GM12891 (cell line): ENCODE data around the gene GGCX.
"Not testable (repeated sequence)": the region's sequence is repeated elsewhere in the genome, so short reads cannot be mapped to it uniquely, and the experiment has no call there.

Experiments
- DNase-seq: peaks from one replicate; pipeline ENCODE4 v3.0.0; 2011; ENCODE audit warnings: low spot score; ENCODE audit not compliant: insufficient read length
- FAIRE-seq: peaks from 2 replicates; lab custom pipeline; 2011; peaks lifted over from hg19 to GRCh38; lab: Jason Lieb, UNC
- PAX5 ChIP-seq: IDR thresholded peaks from 2 replicates; pipeline ENCODE4 v1.6.1; 2011; ENCODE audit warnings: low read length, moderate library complexity, mild to moderate bottlenecking; ENCODE audit not compliant: insufficient read depth, severe bottlenecking
- POLR2A ChIP-seq: IDR thresholded peaks from 2 replicates; pipeline ENCODE4 v1.6.1; 2011; ENCODE audit warnings: low read depth, low read length, control low read depth
- POLR2AphosphoS5 ChIP-seq: IDR thresholded peaks from 2 replicates; pipeline ENCODE4 v1.6.1; 2011; ENCODE audit warnings: low read depth, low read length, control low read depth
- POU2F2 ChIP-seq: IDR thresholded peaks from 2 replicates; pipeline ENCODE4 v1.6.1; 2011; ENCODE audit warnings: low read depth, mild to moderate bottlenecking, control low read depth, low read length, moderate library complexity
- SPI1 ChIP-seq: IDR thresholded peaks from 2 replicates; pipeline ENCODE4 v1.6.1; 2011; ENCODE audit warnings: low read depth, low read length, control low read depth
- TAF1 ChIP-seq: IDR thresholded peaks from 2 replicates; pipeline ENCODE4 v1.6.1; 2011; ENCODE audit warnings: low read depth, low read length, control low read depth

The GGCX gene

GRCh38 chr2:85564144-85564563 is 2.9 kb upstream of the GGCX start:
- TF ChIP-seq SPI1 = peak; percentile 96
- no peak for TF ChIP-seq POLR2A

GRCh38 chr2:85560812-85561279 is 447 bp downstream of the GGCX start:
- no peak for DNase-seq
- TF ChIP-seq POLR2A (no peak), SPI1 (no peak), PAX5 (no peak), POLR2AphosphoS5 (no peak), POU2F2 (no peak), TAF1 (no peak)
- FAIRE-seq = no peak

More at GRCh38 chr2:85564144-85564563, 2.9 kb upstream of the GGCX start:
- DNase-seq (no peak), FAIRE-seq (no peak)

DNA sequence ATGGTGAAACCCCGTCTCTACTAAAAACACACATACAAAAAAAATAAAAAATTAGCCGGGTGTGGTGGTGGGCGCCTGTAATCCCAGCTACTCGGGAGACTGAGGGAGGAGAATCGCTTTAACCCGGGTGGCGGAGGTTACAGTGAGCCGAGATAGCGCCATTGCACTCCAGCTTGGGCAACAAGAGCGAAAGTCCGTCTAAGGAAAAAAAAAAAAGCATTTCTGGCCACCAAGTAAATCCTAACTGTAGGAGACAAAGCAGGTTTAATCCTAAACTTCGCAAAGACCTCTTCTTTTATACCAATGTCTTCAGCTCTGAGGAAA is 928 bp downstream of the GGCX start:
- not testable (repeated sequence) for DNase-seq, FAIRE-seq

DNA sequence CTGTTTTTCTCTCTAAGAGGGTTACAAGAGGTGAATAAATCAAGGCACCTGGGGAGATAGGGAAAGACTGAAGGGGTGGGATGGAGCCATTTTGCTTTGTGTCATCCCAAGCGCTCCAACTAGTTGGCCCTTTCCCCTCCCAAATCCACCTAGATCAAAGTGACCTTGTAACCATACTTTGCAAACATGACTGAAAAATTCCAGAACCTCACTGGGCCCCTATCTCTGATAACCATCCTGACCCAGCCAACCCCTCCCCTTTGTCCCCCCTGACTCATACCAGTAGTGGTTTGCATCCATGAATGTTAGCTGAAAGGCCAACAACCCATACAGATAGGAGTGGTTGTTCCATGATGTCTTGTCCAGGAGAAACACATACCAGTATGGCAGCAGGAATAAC is 3.1 kb downstream of the GGCX start:
- no peak for TF ChIP-seq POLR2AphosphoS5
- no peak for TF ChIP-seq PAX5
- no peak for TF ChIP-seq SPI1
- no peak for TF ChIP-seq POLR2A
- TF ChIP-seq TAF1 = no peak
- no peak for TF ChIP-seq POU2F2
- DNase-seq (no peak), FAIRE-seq (no peak)

GRCh38 chr2:85557130-85557529 is 4.2 kb downstream of the GGCX start:
- TF ChIP-seq PAX5 (no peak), SPI1 (no peak), TAF1 (no peak), POLR2AphosphoS5 (no peak), POU2F2 (no peak)
- FAIRE-seq = no peak
- DNase-seq = no peak

GRCh38 chr2:85554980-85555612 is 6.2 kb downstream of the GGCX start:
- DNase-seq = no peak
- TF ChIP-seq TAF1 = no peak
- TF ChIP-seq POLR2AphosphoS5 = no peak
- no peak for FAIRE-seq

GRCh38 chr2:85553184-85553583 is 8.1 kb downstream of the GGCX start:
- FAIRE-seq = no peak
- TF ChIP-seq PAX5 = no peak
- no peak for TF ChIP-seq TAF1
- TF ChIP-seq POLR2A = no peak
- TF ChIP-seq POU2F2 = no peak
- TF ChIP-seq SPI1 = no peak
- no peak for TF ChIP-seq POLR2AphosphoS5
- no peak for DNase-seq

GRCh38 chr2:85551698-85552678 is 9.3 kb downstream of the GGCX start:
- peak; percentile 46 for DNase-seq
- TF ChIP-seq POLR2A (no peak), POLR2AphosphoS5 (no peak), POU2F2 (no peak), PAX5 (no peak), TAF1 (no peak), SPI1 (no peak)
- peak; percentile 87 for FAIRE-seq

DNA sequence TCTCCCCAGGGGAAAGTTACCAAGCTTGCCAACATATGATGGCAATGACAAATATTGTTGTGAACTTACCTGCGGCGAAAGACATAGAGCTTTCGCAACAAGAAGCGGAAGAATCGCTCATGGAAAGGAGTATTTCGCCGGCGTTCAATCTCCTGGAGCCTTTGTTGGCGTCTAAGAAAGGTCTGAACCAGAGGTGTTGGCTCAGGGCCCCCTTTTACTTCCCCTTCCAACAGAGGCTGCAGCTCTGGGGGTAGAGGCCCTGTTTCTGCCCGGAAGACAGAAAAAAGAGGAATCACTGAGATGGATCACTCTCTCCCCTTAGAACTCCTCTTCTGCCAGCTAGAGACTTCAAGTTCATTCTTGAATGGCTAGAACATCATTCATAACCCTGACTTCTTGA is 10.8 kb downstream of the GGCX start:
- TF ChIP-seq POU2F2 = no peak
- no peak for DNase-seq
- no peak for FAIRE-seq

- TF ChIP-seq POLR2AphosphoS5 (no peak), PAX5 (no peak)
- DNase-seq (no peak), FAIRE-seq (no peak)
These were observed 11.5 kb downstream of the GGCX start for GRCh38 chr2:85549826-85550225.
